ENCODE data around the gene RUFY4.

GRCh38 chr2:218072002-218072401, 2.9 kb downstream of the RUFY4 start:
- TF ChIP-seq CTCF (IDR thresholded peaks at IDR 0.05; ENCODE audit: borderline replicate concordance, extremely low read depth, low read length, poor library complexity, severe bottlenecking) (no peak), EZH2 (IDR thresholded peaks at IDR 0.05; ENCODE audit: borderline replicate concordance, low read depth, low read length, severe bottlenecking) (no peak)

Data from DND-41 (cell line).